ENCODE measurements around the gene OAS2.

OAS2 gene

DNA sequence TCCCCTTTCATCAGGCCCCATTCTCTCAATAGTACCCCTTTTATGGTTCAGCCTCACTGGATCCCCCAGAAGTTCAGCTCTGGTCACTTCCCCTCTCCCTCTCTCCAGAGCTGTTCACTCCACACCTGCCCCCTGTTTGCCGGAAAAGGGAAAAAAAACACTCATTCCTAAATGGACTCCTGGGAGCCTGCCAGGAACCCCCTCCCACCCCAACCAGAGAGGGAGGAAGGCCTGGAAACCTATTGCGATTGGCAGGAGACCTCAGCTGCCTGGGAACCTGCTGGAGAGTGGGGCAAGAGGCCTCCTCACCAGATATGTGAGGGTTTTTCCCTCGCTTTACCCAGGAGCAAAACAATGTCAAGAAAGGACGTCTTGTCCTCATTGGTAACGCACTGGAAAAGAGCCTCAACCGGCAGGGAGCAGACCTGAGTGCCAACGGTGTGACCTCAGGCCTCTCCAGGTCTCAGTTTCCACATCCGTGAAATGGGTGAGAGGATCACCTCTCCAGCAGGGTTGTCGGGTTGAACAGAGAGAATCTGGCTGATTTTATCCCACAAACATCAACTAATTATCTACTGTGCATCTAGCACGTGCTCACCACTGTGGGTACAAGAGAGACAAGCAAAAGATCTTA, 82.9 kb downstream of the OAS2 start:
- no peak for DNase-seq
